ENCODE data around the gene ICA1L.
"Not testable (repeated sequence)": the region's sequence is repeated elsewhere in the genome, so short reads cannot be mapped to it uniquely, and the experiment has no call there.

ICA1L gene

DNA sequence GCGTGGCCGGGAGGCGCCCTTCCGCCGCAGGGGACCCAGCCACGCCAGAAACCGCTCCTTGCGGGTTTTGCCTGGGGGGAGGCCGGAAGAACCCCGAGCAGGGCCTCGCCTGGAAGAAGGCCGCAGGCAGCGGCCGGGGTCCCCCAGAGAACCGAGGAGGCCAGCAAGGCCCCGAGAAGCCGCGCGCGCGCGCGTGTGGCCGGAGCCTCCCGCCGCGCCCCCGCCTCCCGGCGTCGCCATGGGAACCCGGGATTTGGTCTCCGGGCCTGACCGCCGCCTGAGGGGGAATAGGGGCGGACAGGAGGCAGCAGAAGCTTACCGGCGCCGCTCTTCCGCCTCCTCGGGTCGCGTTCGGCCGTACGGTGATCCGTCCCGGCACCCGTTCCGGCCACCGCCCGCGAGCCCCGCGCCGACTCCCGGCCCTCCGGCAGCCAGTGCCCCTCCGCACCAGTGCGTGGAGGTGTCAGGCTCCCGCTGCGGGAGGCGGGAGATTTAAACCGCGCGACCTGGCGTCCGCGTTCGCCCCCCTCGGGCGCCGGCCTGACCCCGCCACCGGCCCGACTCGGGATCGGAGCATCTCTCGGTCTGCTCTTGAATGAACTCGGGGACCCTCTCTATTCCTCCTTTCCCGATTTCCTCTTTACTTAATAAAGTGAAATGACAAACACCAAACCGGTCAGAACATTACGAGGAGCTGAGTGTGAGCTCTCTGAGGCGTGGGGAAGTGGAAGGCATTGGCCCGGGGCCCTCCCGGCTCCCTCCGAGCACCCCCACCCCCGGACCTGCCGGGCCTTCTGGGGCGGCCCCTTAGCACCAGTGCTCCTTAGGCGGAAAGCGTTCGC, at the start of gene ICA1L:
ICA1L (minus strand) TSS at position 467 of the 842 bp plus-strand sequence. CDS start 42,757 bp downstream, outside the sequence.
- peak; percentile 2 for DNase-seq (ENCODE audit: low read depth)

- DNase-seq (ENCODE audit: low read depth) = no peak
Observed at GRCh38 chr2:202918860-202919259, 47.3 kb upstream of the ICA1L start.

DNA sequence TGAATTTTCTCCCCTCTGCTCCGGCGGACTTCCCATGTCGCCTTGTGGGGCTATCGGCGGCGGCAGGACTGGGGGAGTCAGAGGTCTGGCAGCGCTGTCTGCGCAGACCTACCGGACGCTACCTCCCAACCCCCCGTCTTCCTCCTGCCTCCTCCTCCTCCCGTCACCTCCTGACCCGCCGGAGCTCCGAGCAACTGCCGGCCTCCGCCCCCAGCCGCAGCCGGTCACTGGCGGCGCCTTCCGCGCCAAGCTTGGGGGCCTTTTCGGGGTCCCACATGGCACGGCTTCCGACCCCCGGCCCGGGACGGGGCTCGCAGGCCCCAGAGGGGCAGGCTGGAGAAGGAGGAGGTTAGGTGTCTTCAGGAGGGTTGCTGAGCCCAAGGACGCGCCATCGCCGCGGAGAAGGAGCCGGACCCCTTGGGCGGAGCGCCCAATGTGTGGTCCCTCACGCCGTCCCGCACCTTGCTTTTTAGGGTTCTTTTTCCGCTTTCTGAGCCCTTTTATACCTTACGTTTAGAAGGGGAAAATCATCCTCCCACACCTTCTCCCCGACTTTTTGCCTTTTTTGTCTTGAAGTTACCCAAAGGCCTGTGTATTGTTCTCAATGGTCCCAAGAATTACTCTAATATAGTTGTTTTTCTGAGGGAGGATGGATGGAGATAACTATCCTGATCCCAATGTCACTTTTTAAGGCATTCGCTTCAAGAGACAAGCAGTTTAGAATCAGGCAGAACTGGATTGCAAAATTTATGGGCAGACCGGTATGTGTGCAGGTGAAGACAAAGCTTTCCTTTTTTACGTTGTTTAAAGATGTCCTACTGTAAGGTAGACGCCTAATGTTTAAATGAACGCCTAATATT, 41.0 kb upstream of the ICA1L start:
- not testable (repeated sequence) for DNase-seq (ENCODE audit: low read depth)

DNA sequence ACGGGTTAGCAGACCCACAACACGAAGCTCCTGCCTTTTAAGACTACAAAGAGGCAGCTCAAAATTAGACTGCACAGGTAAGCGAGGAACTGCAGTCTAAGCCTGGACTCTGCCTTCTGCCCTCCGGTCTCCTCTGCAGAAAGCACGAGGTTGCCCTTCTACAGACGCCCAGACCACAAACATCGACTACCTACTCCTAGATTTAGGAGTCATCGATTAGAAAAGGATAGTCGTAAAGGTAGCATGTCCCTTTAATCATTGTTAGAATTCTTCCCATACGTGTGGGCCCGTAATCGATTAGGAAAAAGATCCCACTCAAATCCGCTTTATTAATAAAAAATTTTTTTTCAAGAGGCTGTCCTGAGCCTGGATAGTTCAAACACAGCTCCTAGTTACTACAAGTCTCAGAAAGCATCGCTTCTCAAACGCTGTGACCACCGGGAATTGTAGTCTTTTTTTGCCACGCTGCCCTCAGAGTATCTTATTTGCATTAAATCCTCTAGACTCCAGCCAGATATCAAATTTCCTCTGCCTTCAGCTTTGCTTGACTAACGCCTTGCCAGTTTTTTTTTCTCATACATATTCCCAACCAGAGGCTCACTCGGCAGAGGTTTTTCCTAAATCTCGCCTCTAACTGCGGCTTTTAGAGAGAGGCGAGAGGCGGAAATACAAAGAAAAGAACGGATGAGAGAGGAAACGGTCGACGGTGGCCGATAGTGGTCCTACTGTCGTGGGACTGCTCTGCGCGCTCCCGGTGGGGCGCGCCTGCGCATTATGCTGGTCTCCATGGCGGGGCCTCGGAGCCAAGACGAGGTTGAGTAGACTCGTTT, 40.2 kb upstream of the ICA1L start, which contains the start of the genes CARF and WDR12:
CARF (plus strand) TSS at position 764 of the 830 bp plus-strand sequence. CDS start 29,628 bp downstream, outside the sequence.
WDR12 (minus strand) TSS at position 162 of the 830 bp plus-strand sequence. CDS start 197 bp downstream, outside the sequence.
- peak; percentile 70 for DNase-seq (ENCODE audit: low read depth)

DNA sequence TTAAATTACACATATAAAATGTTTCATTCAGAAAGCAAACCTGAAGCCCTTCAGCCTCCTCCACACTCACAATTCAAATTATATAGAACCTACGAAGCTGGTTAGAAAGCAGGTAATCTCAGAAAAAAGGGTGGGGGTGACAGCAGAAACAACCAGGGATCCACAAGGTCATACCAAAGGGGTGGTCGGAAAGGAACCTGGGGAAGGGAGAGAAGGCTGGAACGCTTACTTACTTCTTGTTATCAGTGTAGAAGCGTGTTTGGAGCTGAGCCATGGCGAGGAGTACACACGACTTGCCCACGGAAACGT, 39.6 kb upstream of the ICA1L start:
- no peak for DNase-seq (ENCODE audit: low read depth)

DNA sequence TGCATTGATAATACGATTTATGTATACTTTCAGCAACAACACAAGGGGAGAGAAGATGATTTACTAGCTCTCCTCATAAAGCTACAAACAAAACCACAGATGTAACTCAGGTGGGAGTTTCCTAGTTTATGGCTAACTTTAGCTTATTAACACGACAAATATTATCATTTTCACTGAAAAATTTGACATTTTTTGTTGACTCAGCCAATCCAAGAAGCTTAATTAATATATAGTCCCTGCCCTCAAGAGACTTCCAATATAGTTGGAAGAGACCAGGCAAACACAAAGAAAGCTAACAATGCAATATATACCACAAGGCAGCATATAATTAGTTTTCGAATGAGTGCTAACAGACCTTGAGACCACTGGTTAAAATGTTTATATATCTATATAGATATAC, 39.1 kb upstream of the ICA1L start:
- DNase-seq (ENCODE audit: low read depth) = no peak

GRCh38 chr2:202910250-202910649, 38.7 kb upstream of the ICA1L start:
- DNase-seq (ENCODE audit: low read depth) = not testable (repeated sequence)

- no peak for DNase-seq (ENCODE audit: low read depth)
Observed at GRCh38 chr2:202909394-202910192, 38.0 kb upstream of the ICA1L start.

GRCh38 chr2:202908186-202908585, 36.6 kb upstream of the ICA1L start:
- no peak for DNase-seq (ENCODE audit: low read depth)

DNA sequence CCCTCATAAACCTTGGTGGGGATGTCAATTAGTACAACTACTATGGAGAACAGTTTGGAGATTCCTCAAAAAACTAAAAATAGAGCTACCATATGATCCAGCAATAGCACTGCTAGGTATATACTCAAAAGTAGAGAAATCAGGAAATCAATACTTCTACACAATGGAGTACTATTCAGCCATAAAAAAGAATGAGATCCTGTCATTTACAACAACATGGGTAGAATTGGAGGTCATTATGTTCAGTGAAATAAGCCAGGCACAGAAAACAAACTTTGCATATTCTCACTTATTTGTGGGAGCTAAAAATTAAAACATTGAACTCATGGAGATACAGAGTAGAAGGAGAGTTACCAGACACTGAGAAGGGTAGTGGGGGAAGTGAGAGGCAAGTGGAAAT, 33.9 kb upstream of the ICA1L start:
- DNase-seq (ENCODE audit: low read depth) = not testable (repeated sequence)

DNA sequence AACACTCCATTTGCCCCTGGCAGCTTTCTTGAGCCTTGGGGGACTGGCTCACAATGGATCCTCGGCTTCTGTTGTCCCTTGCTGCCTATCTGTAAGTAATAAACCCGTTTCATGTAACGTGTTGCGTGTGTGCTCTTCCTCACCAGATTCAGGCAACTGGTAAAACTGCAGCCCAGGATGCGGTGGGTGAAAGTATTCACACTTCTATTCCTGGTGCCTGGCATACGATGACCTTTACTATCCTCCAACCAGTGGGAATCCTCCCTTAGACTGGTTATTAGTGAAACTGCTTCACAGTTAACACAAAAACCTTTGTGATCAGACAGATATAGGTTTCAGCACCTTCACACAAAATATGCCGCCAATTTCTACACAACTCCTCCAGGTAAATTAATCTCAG, 13.6 kb upstream of the ICA1L start:
- DNase-seq (ENCODE audit: low read depth) = no peak

GRCh38 chr2:202883987-202884675, 12.6 kb upstream of the ICA1L start:
- no peak for DNase-seq (ENCODE audit: low read depth)

DNA sequence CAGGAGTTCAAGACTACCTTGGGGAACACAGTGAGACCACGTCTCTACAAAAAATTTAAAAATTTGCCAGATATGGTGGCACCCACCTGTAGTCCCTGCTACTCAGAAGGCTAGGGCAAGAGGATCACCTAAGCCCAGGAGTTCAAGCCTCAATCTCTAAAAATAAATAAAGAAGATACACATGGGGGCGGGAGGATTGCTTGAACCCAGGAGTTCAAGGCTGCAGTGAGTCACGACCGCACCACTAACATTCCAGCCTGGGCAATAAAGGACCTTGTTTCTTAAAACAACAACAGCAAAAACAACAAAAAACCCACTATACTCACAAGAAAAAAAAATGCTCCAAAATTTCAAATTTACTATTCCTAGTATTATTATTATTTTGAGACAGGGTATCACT, 10.0 kb upstream of the ICA1L start:
- DNase-seq (ENCODE audit: low read depth) = no peak

- DNase-seq (ENCODE audit: low read depth) = no peak
Observed at GRCh38 chr2:202877699-202878098, 6.1 kb upstream of the ICA1L start.

GRCh38 chr2:202870431-202871299, 901 bp downstream of the ICA1L start:
- DNase-seq (ENCODE audit: low read depth) = peak; percentile 9

GRCh38 chr2:202861987-202862386, 9.6 kb downstream of the ICA1L start:
- DNase-seq (ENCODE audit: low read depth) = no peak

DNA sequence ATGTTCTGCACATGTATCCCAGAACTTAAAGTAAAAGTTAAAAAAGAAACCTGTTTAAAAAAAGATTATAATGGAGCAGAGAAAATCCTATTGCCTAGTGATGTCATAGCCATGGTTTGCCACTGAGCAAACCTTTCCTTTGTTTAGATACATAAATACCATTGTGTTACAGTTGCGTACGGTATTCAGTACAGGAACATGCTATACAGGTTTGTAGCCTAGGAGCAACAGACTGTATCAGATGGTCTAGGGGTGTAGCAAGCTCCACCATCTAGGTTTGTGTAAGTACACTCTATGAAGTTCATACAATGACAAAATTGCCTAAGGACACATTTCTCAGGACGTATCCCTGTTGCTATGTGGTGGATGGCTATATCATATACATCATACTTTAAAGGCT, 13.0 kb downstream of the ICA1L start:
- DNase-seq (ENCODE audit: low read depth) = no peak

- DNase-seq (ENCODE audit: low read depth) = not testable (repeated sequence)
Observed at GRCh38 chr2:202849343-202849742, 22.2 kb downstream of the ICA1L start.

DNA sequence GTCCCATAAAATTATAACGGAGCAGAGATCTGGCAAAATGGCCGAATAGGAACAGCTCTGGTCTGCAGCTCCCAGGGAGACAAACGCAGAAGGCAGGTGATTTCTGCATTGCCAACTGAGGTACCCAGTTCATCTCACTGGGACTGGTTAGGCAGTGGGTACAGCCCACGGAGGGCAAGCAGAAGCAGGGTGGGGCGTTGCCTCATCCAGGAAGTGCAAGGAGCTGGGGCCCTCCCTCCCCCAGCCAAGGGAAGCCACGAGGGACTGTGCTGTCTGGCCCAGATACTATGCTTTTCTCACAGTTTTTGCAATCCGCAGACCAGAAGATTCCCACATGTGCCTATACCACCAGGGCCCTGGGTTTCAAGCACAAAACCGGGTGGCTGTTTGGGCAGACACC, 22.8 kb downstream of the ICA1L start:
- no peak for DNase-seq (ENCODE audit: low read depth)
